Mesenchymal stem cell (in vitro differentiated cells and primary cell): ENCODE data around the gene PIGM.

Experiments
- DNase-seq: peaks from one replicate; pipeline ENCODE4 v3.0.0-alpha.2; 2013
- H2AFZ ChIP-seq: one replicate; pipeline ENCODE4 v1.6.1; 2013; ENCODE audit warnings: low read depth, mild to moderate bottlenecking, control low read depth, inconsistent platforms, low read length, moderate library complexity
- H2AK5ac ChIP-seq: 2 replicates; pipeline ENCODE4 v1.6.1; 2013; ENCODE audit warnings: low read length, moderate library complexity, mild to moderate bottlenecking, inconsistent platforms; ENCODE audit not compliant: severe bottlenecking
- H2BK120ac ChIP-seq: one replicate; pipeline ENCODE4 v1.6.1; 2013; ENCODE audit warnings: low read depth, mild to moderate bottlenecking, inconsistent platforms, low read length, moderate library complexity
- H2BK12ac ChIP-seq, 2 experiments: one replicate each; pipeline ENCODE4 v1.6.1; 2013; ENCODE audit warnings: inconsistent platforms in 2 of 2, low read length in 2 of 2, mild to moderate bottlenecking in 2 of 2, moderate library complexity in 2 of 2, control low read depth in 1 of 2
- H2BK15ac ChIP-seq: one replicate; pipeline ENCODE4 v1.6.1; 2013; ENCODE audit warnings: mild to moderate bottlenecking, low read depth, inconsistent platforms; ENCODE audit not compliant: poor library complexity, severe bottlenecking
- H2BK5ac ChIP-seq: 2 replicates; pipeline ENCODE4 v1.6.1; 2013; ENCODE audit warnings: low read depth, mild to moderate bottlenecking, low read length, control low read depth, inconsistent platforms; ENCODE audit not compliant: poor library complexity, severe bottlenecking
- H3K14ac ChIP-seq, 2 experiments: one replicate each; pipeline ENCODE4 v1.6.1; 2013; ENCODE audit warnings: inconsistent platforms in 2 of 2, low read length in 2 of 2, control low read depth in 1 of 2, mild to moderate bottlenecking in 1 of 2, moderate library complexity in 1 of 2
- H3K18ac ChIP-seq, 2 experiments: one replicate each; pipeline ENCODE4 v1.6.1; 2013; ENCODE audit warnings: inconsistent platforms in 2 of 2, low read length in 2 of 2, control low read depth in 1 of 2, low read depth in 1 of 2, mild to moderate bottlenecking in 1 of 2
- H3K23ac ChIP-seq, 2 experiments: one replicate each; pipeline ENCODE4 v1.6.1; 2013; ENCODE audit warnings: inconsistent platforms in 2 of 2, low read length in 2 of 2, mild to moderate bottlenecking in 2 of 2, moderate library complexity in 2 of 2, control low read depth in 1 of 2
- H3K27ac ChIP-seq: 2 replicates; pipeline ENCODE4 v1.5.1; 2013; ENCODE audit warnings: mild to moderate bottlenecking, moderate library complexity, low read length, control low read depth, inconsistent platforms; ENCODE audit not compliant: poor library complexity, severe bottlenecking
- H3K27me3 ChIP-seq, 2 experiments: 2 replicates each; pipeline versions ENCODE4 v1.6.1 to v1.7.0; 2013; ENCODE audit warnings: low read length in 2 of 2, mild to moderate bottlenecking in 2 of 2, moderate library complexity in 2 of 2, control low read depth in 1 of 2, inconsistent platforms in 1 of 2; ENCODE audit not compliant: control insufficient read depth in 1 of 2, insufficient read depth in 1 of 2
- H3K36me3 ChIP-seq, 2 experiments: 2 replicates each; pipeline versions ENCODE4 v1.6.1 to v1.7.0; 2013; ENCODE audit warnings: low read length in 2 of 2, control low read depth in 1 of 2, inconsistent platforms in 1 of 2, low read depth in 1 of 2, mild to moderate bottlenecking in 1 of 2; ENCODE audit not compliant: insufficient read depth in 2 of 2, control insufficient read depth in 1 of 2
- H3K4ac ChIP-seq, 2 experiments: one replicate each; pipeline ENCODE4 v1.6.1; 2013; ENCODE audit warnings: inconsistent platforms in 2 of 2, low read length in 2 of 2, mild to moderate bottlenecking in 2 of 2, moderate library complexity in 2 of 2, control low read depth in 1 of 2, low read depth in 1 of 2
- H3K4me1 ChIP-seq: 2 replicates; pipeline ENCODE4 v1.6.1; 2013; ENCODE audit warnings: low read depth, low read length, control low read depth; ENCODE audit not compliant: control insufficient read depth, insufficient read depth
- H3K4me2 ChIP-seq: 2 replicates; pipeline ENCODE4 v1.6.1; 2013; ENCODE audit warnings: low read length, mild to moderate bottlenecking, inconsistent platforms; ENCODE audit not compliant: poor library complexity, severe bottlenecking
- H3K4me3 ChIP-seq, 2 experiments: 2 replicates each; pipeline versions ENCODE4 v1.5.1 to v1.7.0; 2013; ENCODE audit warnings: low read length in 2 of 2, mild to moderate bottlenecking in 2 of 2, control low read depth in 1 of 2, low read depth in 1 of 2; ENCODE audit not compliant: insufficient read depth in 1 of 2
- H3K79me1 ChIP-seq: replicated peaks from 2 replicates; pipeline ENCODE4 v1.6.1; 2013; ENCODE audit warnings: mild to moderate bottlenecking, control low read depth, low read length, inconsistent platforms; ENCODE audit not compliant: poor library complexity, severe bottlenecking
- H3K9ac ChIP-seq: 2 replicates; pipeline ENCODE4 v1.7.0; 2013; ENCODE audit warnings: mild to moderate bottlenecking, low read length, moderate library complexity
- H3K9me3 ChIP-seq: 2 replicates; pipeline ENCODE4 v1.7.0; 2013; ENCODE audit warnings: mild to moderate bottlenecking, low read length; ENCODE audit not compliant: control insufficient read depth
- H4K8ac ChIP-seq: one replicate; pipeline ENCODE4 v1.6.1; 2013; ENCODE audit warnings: inconsistent platforms, mild to moderate bottlenecking, low read length, moderate library complexity
- H4K91ac ChIP-seq: one replicate; pipeline ENCODE4 v1.6.1; 2013; ENCODE audit warnings: mild to moderate bottlenecking, low read length, inconsistent platforms
- WGBS: methylation state at CpG from one replicate; pipeline ENCODE4 v1.1.7; 2013; ENCODE audit warnings: mixed read lengths; 5-methylcytosine and 5-hydroxymethylcytosine counted together

Gene PIGM

DNA sequence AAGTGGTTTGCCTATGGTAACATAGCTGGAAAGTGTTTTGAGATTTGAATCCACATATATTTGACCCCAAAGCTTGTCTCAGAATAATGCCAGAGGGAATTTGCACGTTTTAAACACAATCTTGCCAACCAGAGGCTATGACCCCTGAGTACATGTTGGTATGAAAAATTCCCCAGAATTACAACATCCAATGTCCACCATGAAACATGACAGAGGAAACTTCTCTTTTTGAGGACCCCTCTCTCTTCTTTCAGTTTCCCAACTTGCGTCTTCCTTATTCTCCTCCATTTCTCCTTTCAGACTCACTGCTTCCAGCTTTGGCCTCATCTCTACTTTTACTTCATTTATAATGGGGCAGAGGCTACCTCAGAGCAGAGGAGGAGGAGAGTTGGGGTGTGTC is 44.0 kb upstream of the PIGM start:
- H3K18ac ChIP-seq, result no peak overlapping the region
- H3K4me1 ChIP-seq, result peaks cover 3% of the 10 kb centered on the region
- no peaks in the 10 kb centered on the region for H3K36me3 ChIP-seq
- H3K79me1 ChIP-seq, result no peaks in the 10 kb centered on the region
- no peak overlapping the region for H3K4ac ChIP-seq
- DNase-seq, result no peak
- H3K27me3 ChIP-seq, result peaks cover 43 to 65% of the 10 kb centered on the region in 2 experiments
- no peaks in the 10 kb centered on the region for H3K9me3 ChIP-seq
- H3K4me2 ChIP-seq, result no peak overlapping the region
- no peak overlapping the region for H4K91ac ChIP-seq
- no peak overlapping the region for H3K9ac ChIP-seq
- no peak overlapping the region for H4K8ac ChIP-seq
- no peak overlapping the region for H2AK5ac ChIP-seq
- no peak overlapping the region for H3K14ac ChIP-seq
- H3K4me3 ChIP-seq, result no peak overlapping the region
- H2BK5ac ChIP-seq, result no peak overlapping the region
- H3K27ac ChIP-seq, result no peak overlapping the region
- no peak overlapping the region for H3K23ac ChIP-seq
- no peak overlapping the region for H2BK12ac ChIP-seq
- H2BK15ac ChIP-seq, result no peak overlapping the region
- H2BK120ac ChIP-seq, result no peak overlapping the region
- no peak overlapping the region for H2AFZ ChIP-seq
- 30% methylated on average over 1 of the region's 2 CpGs for WGBS

DNA sequence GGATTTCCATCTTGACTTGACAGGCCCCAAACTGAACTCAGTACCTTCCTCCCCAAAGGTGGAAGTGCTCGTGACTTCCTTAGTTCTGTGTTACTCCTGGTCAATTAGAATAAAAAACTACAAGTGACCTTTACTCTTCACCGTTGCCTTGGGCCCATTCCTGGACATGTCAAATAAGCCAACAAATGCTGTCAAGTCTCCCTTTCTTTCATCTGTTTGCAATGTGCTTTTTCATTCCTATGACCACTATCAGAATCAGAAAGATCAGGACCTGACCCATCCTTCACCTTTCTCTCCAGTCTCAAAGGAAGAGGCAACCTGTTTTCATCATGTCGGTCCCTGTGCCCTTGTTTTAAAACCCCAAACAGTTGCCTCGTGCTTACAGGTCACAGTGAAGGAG is 43.1 kb upstream of the PIGM start:
- H2BK120ac ChIP-seq, result no peak overlapping the region
- peaks cover 38 to 61% of the 10 kb centered on the region in 2 experiments for H3K27me3 ChIP-seq
- H3K18ac ChIP-seq, result no peak overlapping the region
- no peak overlapping the region for H3K4me2 ChIP-seq
- no peaks in the 10 kb centered on the region for H3K79me1 ChIP-seq
- no peak overlapping the region for H3K9ac ChIP-seq
- H3K4ac ChIP-seq, result no peak overlapping the region
- no peak overlapping the region for H2BK12ac ChIP-seq
- H2AFZ ChIP-seq, result no peak overlapping the region
- H3K4me3 ChIP-seq, result no peak overlapping the region
- peaks cover 8% of the 10 kb centered on the region for H3K4me1 ChIP-seq
- 69% methylated on average over 4 of the region's 4 CpGs for WGBS
- no peak for DNase-seq
- no peak overlapping the region for H3K27ac ChIP-seq
- H4K8ac ChIP-seq, result no peak overlapping the region
- H2BK5ac ChIP-seq, result no peak overlapping the region
- no peak overlapping the region for H3K23ac ChIP-seq
- no peaks in the 10 kb centered on the region for H3K36me3 ChIP-seq
- no peak overlapping the region for H4K91ac ChIP-seq
- H2BK15ac ChIP-seq, result no peak overlapping the region
- H3K14ac ChIP-seq, result no peak overlapping the region
- H2AK5ac ChIP-seq, result no peak overlapping the region
- no peaks in the 10 kb centered on the region for H3K9me3 ChIP-seq

- Histone ChIP-seq H3K4me1 (peaks cover 12% of the 10 kb centered on the region), H3K4me2 (no peak overlapping the region), H2BK5ac (no peak overlapping the region), H3K9ac (no peak overlapping the region), H2BK15ac (no peak overlapping the region), H2BK120ac (no peak overlapping the region), H3K27me3 (peaks cover 66 to 81% of the 10 kb centered on the region in 2 experiments), H3K4me3 (no peak overlapping the region), H3K36me3 (no peaks in the 10 kb centered on the region), H3K4ac (no peak overlapping the region), H3K23ac (no peak overlapping the region), H3K27ac (no peak overlapping the region), H3K14ac (no peak overlapping the region), H3K18ac (no peak overlapping the region), H4K8ac (no peak overlapping the region), H4K91ac (no peak overlapping the region), H3K79me1 (no peaks in the 10 kb centered on the region), H2BK12ac (no peak overlapping the region), H3K9me3 (no peaks in the 10 kb centered on the region), H2AFZ (no peak overlapping the region), H2AK5ac (no peak overlapping the region)
- no peak for DNase-seq
- WGBS, result 88% methylated on average over 5 of the region's 5 CpGs
These were observed 39.5 kb upstream of the PIGM start for GRCh38 chr1:160071289-160071688.

DNA sequence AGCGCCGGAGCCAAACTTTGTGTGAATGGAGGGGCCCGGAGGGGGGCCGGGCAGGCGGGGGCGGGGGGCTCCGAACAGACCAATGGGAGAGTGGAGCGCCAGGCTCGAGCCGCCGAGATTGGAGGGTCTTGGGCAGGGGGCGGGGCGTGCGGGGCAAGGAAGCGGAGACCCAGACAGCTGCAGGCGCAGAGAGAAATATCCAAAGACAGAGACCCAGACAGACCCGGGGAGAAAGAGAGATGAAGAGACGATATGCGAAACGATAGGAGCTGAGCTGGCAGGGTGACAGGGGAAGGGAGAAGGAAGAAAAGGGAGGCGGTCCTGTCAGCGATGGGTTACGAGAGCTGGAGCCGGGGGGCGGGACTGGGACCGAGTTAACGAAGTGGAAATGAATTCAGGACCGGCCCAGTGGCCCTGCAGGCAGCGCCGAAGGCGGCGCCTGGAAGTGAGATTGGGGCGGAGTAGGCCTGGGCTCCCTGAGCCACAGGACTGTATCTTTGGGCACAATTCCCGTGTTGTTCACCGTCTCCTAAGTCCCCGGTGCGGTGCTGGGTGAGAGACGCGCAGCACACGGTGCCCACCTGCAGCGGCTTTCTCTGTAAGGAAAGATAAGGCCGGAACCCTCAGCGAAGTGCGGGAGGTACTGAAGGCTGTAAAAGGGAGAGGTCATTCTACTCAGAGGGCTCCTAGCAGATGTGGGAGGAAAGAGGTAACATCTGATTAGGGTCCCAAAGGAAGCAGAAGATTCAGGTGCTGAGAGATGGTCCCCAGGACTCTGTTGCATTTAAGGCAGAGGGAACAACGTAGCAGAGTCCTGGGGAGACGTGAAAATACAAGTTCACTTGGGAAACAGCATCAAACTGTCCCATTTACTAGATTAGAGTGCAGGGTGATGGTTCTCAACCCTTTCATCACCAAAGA is 38.7 kb upstream of the PIGM start:
- Histone ChIP-seq H4K8ac (no peak overlapping the region), H3K4ac (peak overlapping the region in 1 of 2 experiments; percentile 24), H3K4me1 (peaks cover 8% of the 10 kb centered on the region), H3K9me3 (no peaks in the 10 kb centered on the region), H3K14ac (no peak overlapping the region), H4K91ac (no peak overlapping the region), H3K18ac (no peak overlapping the region), H2BK12ac (no peak overlapping the region), H3K9ac (peak overlapping the region; percentile 53), H3K27me3 (peaks cover 59 to 84% of the 10 kb centered on the region in 2 experiments), H3K27ac (no peak overlapping the region), H3K23ac (peak overlapping the region in 1 of 2 experiments; percentile 77), H2AK5ac (no peak overlapping the region), H3K36me3 (no peaks in the 10 kb centered on the region), H3K4me3 (peak overlapping the region; percentile 54 to 84), H2AFZ (peak overlapping the region; percentile 89), H3K79me1 (no peaks in the 10 kb centered on the region), H2BK5ac (no peak overlapping the region), H2BK15ac (no peak overlapping the region), H2BK120ac (no peak overlapping the region), H3K4me2 (peak overlapping the region; percentile 89)
- 2% methylated on average over 41 of the region's 46 CpGs for WGBS
- DNase-seq, result peak; percentile 75
